HG03039 (cell line): Measurements from ENCODE around the gene KRTAP12-2.
"Not testable (repeated sequence)": the region's sequence is repeated elsewhere in the genome, so short reads cannot be mapped to it uniquely, and the experiment has no call there.

Experiments used
- ATAC-seq: cut with Tn5 transposase; IDR thresholded peaks from one replicate; pipeline ENCODE4 v1.9.1; 2021; ENCODE audit warnings: mild to moderate bottlenecking, moderate library complexity; ENCODE audit not compliant: unreplicated experiment

KRTAP12-2 gene

DNA sequence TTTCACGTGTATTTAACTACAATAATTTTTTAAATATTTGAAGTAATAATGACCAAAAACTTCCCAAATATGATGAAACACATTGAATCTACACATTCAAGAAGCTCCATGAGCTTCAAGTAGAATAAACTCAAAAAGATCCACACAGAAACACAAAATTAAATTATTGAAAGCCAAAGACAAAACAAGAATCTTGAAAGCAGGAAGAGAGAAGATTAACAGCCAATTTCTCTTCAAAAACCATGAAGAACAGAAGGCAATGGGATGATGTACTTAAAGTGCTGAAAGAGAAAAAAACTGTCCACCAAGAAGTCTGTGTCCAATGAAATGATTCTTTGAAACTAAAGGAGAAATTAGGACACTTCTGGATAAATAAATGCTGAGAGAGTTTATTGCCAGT lies 34.7 kb downstream of the KRTAP12-2 start:
- no peak for ATAC-seq

DNA sequence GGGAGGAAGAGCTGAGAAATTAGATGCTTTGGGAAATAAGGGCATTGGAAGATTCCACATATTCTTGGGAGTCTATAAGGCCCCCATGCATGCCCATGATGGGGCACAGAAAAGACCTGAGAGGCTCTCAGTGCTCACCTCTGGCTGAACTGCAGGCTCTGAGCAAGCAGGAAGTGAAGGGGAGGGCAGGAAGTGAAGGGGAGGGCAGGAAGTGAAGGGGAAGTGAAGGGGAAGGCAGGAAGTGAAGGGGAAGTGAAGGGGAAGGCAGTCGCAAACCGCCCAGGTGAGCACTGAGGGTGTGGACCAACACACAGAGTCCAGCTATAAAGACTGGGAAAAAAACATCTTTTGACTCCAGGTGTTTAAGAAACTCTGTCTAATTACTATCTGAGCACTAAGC lies 36.3 kb downstream of the KRTAP12-2 start:
- no peak for ATAC-seq

DNA sequence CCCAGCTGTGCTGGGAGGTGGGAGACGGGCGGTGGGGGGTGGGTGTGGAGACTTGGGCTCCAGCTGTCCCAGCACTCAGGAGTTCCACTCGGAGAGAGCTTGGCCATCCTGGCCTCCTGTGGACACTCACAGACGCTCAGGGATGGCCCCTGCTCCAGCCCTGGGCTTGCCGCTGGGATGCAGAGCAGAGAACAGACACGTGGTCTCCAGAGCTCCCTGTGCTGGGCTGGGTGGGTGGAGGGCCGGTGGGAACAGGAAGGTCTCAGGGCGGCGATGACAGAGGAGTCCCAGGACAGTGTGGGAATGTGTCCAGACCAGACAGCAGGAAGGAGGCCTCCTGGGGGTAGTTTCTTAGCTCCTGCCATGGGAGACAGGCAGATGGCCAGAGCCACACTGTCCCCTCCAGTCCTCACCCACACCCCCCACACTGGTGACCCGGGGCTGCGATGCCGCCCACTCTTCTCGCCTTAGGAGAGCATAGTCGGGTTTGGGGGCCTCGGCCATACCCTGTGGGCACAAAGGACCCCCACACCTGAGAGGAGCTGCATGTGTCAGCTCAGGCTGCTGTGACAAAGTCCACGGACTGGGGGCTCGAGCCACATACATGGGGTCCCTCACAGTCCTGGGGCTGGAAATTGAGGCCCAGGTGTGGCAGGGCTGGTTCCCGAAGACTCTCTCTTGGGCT lies 37.9 kb downstream of the KRTAP12-2 start:
- no peak for ATAC-seq

DNA sequence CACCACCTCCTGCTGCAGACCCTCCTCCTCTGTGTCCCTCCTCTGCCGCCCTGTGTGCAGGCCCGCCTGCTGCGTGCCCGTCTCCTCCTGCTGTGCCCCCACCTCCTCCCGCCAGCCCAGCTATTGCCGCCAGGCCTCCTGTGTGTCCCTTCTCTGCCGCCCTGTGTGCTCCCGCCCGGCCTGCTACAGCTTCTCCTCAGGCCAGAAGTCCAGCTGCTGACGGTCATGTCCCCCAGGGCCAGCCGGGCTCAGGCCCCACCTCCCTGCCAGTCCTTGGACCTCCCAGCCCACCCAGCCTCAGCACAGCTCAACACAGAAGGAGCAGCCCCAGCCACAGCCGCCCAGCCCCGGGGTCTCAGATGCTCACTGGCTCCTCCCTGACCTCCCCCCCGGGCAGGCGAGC lies 38.9 kb downstream of the KRTAP12-2 start:
- ATAC-seq, result not testable (repeated sequence)

DNA sequence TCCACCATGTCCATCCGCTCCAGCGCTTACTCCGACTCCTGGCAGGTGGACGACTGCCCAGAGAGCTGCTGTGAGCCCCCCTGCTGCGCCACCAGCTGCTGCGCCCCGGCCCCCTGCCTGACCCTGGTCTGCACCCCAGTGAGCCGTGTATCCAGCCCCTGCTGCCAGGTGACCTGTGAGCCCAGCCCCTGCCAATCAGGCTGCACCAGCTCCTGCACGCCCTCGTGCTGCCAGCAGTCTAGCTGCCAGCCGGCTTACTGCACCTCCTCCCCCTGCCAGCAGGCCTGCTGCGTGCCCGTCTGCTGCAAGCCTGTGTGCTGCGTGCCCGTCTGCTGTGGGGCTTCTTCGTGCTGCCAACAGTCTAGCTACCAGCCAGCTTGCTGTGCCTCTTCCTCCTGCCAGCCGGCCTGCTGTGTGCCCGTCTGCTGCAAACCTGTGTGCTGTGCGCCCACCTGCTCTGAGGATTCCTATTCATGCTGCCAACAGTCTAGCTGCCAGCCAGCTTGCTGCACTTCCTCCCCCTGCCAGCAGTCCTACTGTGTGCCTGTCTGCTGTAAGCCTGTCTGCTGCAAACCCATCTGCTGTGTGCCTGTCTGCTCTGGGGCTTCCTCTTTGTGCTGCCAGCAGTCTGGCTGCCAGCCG lies 39.4 kb downstream of the KRTAP12-2 start:
- not testable (repeated sequence) for ATAC-seq

DNA sequence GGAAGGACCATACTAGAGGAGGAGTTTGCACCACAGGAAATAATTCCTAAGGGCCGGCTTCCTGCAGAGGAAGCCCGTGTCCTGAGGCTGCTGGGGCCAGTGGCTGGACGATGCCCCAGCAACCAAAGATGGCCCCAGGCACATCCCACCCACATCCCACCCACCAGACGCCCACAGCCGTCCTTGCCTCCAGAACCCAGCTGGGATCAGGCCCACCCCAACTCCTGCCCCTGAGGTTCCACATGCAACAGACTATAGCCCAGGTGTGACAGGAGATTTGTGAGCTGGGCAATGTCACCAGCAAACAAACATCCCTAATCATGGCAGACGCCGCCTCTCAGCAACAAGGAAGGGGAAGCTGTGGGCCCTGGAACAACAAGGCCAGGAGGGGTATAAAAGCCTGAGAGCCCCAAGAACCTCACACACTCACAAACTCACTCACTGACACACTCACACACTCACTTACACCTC lies 40.0 kb downstream of the KRTAP12-2 start, which contains the start of gene KRTAP10-9:
KRTAP10-9 (plus strand) TSS at position 421 of the 471 bp plus-strand sequence. CDS start 79 bp downstream, outside the sequence.
- no peak for ATAC-seq

DNA sequence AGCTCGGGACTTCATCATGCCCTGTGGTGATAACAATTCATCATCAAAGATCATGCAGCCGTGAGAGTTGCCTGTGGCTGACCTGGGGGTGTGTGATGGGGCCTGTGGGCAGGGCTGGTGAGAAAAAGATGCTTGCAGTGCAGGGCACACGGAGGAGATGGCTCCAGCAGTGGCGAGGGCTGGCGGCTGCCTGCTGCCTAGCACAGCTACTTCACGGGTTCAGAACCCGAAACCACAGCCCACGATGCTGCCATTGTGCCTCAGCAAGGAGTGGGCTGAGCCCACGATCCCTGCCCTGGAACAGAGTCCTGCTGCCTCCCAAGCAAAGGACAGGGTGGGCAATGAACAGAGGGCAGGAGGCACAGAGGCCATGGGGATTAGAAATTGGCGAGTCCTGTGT lies 40.5 kb downstream of the KRTAP12-2 start:
- ATAC-seq, result no peak

DNA sequence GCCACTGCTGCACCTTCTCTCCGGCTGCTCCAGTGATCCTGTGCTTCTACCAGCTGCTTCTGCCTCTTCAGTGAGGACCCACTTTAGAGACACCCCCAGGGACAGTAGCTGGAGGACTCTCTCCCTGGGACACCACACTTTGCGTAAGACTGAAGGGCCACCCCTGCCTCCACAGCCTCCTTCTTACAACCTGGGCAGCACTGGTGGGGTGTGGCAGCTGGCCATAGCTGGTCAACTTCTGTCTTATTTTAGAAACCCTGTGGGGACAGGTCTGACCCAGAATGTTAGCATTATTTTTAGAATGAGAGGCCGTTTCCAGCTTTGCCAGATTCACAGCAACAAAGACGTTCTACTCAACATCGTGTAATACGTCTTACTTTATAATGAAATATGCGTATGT lies 41.0 kb downstream of the KRTAP12-2 start:
- ATAC-seq, result no peak

DNA sequence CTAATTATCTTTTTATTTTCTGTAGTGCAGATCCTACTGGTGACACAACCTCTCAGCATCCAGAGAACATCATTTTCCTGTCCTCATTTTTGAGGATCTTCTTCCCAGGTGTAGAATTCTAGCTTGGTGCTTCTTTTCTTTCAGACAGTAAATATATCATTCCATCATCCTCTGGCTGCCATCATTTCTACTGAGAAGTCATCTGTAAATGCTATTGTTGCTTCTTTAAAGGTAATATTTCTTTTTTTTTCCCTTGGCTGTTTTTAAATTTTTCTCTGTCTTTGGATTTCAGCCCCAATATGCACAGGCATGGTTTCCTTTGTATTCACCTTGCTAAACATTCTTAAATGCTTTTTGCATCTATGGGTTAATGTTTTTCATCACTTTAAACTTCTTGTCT lies 43.2 kb downstream of the KRTAP12-2 start:
- no peak for ATAC-seq

DNA sequence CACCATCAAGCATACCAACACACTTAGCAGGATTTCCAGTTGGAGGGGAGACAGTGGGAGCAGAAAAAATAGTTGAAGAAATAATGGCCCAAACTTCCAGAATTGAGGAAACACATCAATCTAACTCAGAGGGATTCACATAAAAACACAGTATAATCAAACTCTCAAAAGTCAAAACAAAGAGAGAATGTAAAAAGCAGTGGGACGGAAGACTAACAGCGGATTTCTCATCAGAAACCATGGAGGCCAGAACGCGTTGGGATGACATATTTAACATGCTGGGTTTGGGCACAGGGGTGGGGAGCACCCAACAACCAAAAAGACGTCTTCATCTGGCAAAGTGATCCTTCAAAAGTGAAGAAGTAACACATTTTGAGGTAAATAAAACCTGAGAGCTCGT lies 46.8 kb downstream of the KRTAP12-2 start:
- no peak for ATAC-seq

DNA sequence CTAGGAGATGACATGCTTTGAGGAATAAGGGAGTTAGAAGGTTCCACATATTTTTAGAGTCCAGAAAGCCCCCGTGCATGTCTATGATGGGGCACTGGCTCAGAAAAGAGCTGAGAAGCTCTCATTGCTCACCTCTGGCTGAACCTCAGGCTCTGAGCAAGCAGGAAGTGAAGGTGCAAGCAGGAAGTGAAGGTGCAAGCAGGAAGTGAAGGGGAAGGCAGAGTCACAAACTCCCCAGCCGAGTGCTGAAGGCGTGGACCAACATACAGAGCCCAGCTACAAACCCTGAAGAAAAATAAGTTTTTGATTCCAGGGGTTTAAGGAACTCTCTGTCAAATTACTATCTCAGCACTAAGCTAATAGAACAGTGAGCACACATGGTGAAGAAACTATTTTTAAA lies 47.8 kb downstream of the KRTAP12-2 start:
- ATAC-seq, result no peak

DNA sequence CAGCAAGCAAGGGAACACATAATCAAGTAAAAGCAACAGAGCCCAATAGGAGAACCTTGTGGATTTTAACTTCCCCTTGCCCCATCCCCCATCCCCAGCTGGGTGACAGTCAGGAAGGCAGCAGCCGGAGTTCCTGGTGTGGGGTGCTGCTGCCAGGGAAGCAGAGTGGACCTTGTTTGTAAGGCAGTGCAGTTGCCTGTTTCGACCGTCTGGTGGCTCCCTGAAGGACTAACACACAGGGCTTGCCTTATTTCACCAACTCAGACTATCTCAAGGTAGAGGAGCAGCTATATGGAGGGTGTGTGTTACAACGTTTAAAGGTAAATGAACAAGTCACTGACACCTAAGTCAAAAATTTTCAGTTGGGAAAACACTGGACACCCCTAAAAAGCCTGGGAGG lies 48.2 kb downstream of the KRTAP12-2 start:
- no peak for ATAC-seq

DNA sequence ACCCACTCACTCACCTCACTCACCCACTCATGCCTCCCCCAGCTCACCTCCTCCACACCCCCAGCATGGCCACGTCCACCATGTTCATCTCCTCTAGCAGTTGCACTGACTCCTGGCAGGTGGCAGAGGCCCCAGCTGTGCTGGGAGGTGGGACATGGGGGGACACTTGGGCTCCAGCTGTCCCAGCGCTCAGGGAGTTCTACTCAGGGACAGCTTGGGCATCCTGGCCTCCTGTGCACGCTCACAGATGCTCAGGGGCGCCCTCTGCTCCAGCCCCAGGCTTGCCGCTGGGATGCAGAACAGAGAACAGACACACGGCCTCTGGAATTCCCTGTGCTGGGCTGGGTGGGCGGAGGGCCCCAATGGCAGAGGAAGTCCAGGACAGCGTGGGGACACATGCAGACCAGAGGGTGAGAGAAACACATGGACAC lies 49.6 kb downstream of the KRTAP12-2 start:
- no peak for ATAC-seq

DNA sequence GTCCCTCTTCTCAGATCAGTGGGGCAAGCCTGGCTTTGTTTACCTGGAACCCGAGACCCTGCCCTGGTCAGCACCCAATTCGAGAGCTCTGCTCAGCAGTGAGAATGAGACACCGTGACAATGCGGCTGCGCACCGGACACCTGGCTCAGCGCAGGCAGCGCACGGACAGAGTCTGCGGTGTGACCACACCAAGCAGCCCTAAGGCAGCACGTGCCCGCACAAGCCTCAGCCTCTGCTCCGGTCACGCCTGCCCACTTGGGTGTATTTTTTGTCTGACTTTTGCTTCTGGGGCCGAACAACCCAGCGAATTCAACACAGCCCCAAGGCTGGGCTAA lies 50.2 kb downstream of the KRTAP12-2 start:
- no peak for ATAC-seq
